Body of pancreas (tissue), 4 donors: ENCODE measurements around the gene NFKB1. TPM values are rescaled to one million over a fixed set of nuclear protein-coding genes. Genes with fewer than 3 reads are reported as not detected.

Source experiments
- ATAC-seq: fragments of 150-250 bp; one replicate; pipeline ENCODE4 v1.9.1; 2016
- DNase-seq, 4 donors: peaks; one replicate each; pipeline ENCODE4 v3.0.0-alpha.2; 2019
- H3K27ac ChIP-seq, 4 donors: fragments of 200-600 bp; sonication (generic); 1 replicate in 3 of 4; 2 replicates in 1 of 4; pipeline versions ENCODE4 v1.5.1 to v1.6.1; 2016 to 2019; ENCODE audit warnings: mild to moderate bottlenecking in 1 of 4, mixed read lengths in 1 of 4, moderate library complexity in 1 of 4
- H3K27me3 ChIP-seq, 2 donors: fragments of 200-600 bp; sonication (generic); one replicate each; pipeline ENCODE4 v1.6.0; 2016; ENCODE audit warnings: mild to moderate bottlenecking in 1 of 2
- H3K36me3 ChIP-seq, 2 donors: fragments of 200-600 bp; sonication (generic); replicated peaks in 1 of 2; 2 replicates each; pipeline ENCODE4 v1.5.1; 2016; ENCODE audit warnings: low read depth in 2 of 2; ENCODE audit not compliant: insufficient read depth in 1 of 2
- H3K4me1 ChIP-seq: fragments of 200-600 bp; sonication (generic); one replicate; pipeline ENCODE4 v1.6.0; 2016
- H3K4me3 ChIP-seq, 2 donors: fragments of 200-600 bp; sonication (generic); 1 replicate in 1 of 2; 2 replicates in 1 of 2; pipeline ENCODE4 v1.5.1; 2016 to 2019
- H3K9me3 ChIP-seq, 3 donors: fragments of 200-600 bp; sonication (generic); 1 replicate in 2 of 3; 2 replicates in 1 of 3; pipeline ENCODE4 v1.5.1; 2016
- CTCF ChIP-seq, 7 experiments: fragments of 450-650 bp in 4 of 7; fragments of 200-600 bp in 3 of 7; sonication (generic) in 3 of 7; IDR thresholded peaks; one replicate each; pipeline ENCODE4 v1.5.1; 2016 to 2019; ENCODE audit warnings: antibody characterized with exemption in 7 of 7
- POLR2A ChIP-seq, 3 donors: fragments of 450-650 bp; IDR thresholded peaks; one replicate each; pipeline ENCODE4 v1.6.1; 2016; ENCODE audit warnings: antibody characterized with exemption in 3 of 3, mild to moderate bottlenecking in 2 of 3
- WGBS, 2 donors: methylation state at CpG; one replicate each; pipeline ENCODE4 v1.1.5; 2017; 5-methylcytosine and 5-hydroxymethylcytosine counted together
- intact Hi-C: fragments of 100-400 bp; cut with DNase I; formaldehyde crosslinking; loops from one replicate; pipeline ENCODE4 v1.15.1; 2023
- total RNA-seq, 2 donors: library from RNA; depleted of rRNA; stranded (reverse); fragments of >200 nt; gene quantifications; one replicate each; pipeline ENCODE4 v1.1.0, GENCODE V29; 2016

NFKB1 gene
- total RNA-seq, 2 donors from 2014 or later = 14.5 to 20.5 TPM

- Histone ChIP-seq H3K36me3 (peaks cover 0 to 2% of the 10 kb centered on the region in 2 donors), H3K27me3 (no peaks in the 10 kb centered on the region), H3K27ac (no peak overlapping the region), H3K9me3 (no peaks in the 10 kb centered on the region), H3K4me1 (no peaks in the 10 kb centered on the region), H3K4me3 (no peak overlapping the region)
- ATAC-seq (no peak), DNase-seq (no peak)
- WGBS, 2 donors = 90 to 91% methylated on average over 12 of the region's 12 CpGs
- TF ChIP-seq CTCF (IDR thresholded peaks at IDR 0.05) = no peak
- intact Hi-C loops = no loop called here
These were observed 42.1 kb downstream of the NFKB1 start for GRCh38 chr4:102543030-102543928.

- ATAC-seq (no peak), DNase-seq (no peak)
- H3K36me3 ChIP-seq = no peaks in the 10 kb centered on the region
- no peak overlapping the region for H3K27ac ChIP-seq
- no peak overlapping the region for H3K4me3 ChIP-seq
- H3K9me3 ChIP-seq = no peaks in the 10 kb centered on the region
- no peaks in the 10 kb centered on the region for H3K4me1 ChIP-seq
- intact Hi-C loops = no loop called here
- TF ChIP-seq POLR2A (IDR thresholded peaks at IDR 0.05) (no peak), CTCF (IDR thresholded peaks at IDR 0.05) (no peak)
- H3K27me3 ChIP-seq = no peaks in the 10 kb centered on the region
These were observed 45.5 kb downstream of the NFKB1 start for GRCh38 chr4:102546635-102547034.

GRCh38 chr4:102547973-102548372 is 46.8 kb downstream of the NFKB1 start:
- H3K27me3 ChIP-seq = no peaks in the 10 kb centered on the region
- TF ChIP-seq CTCF (IDR thresholded peaks at IDR 0.05) = no peak
- TF ChIP-seq POLR2A (IDR thresholded peaks at IDR 0.05) = no peak
- peaks cover 4% of the 10 kb centered on the region for H3K4me1 ChIP-seq
- intact Hi-C loops = no loop called here
- H3K4me3 ChIP-seq = no peak overlapping the region
- H3K9me3 ChIP-seq = no peaks in the 10 kb centered on the region
- 95 to 97% methylated on average over 2 of the region's 2 CpGs for WGBS, 2 donors
- H3K27ac ChIP-seq = no peak overlapping the region
- no peak for ATAC-seq
- no peak for DNase-seq
- no peaks in the 10 kb centered on the region for H3K36me3 ChIP-seq

GRCh38 chr4:102551958-102552565 is 50.9 kb downstream of the NFKB1 start:
- ATAC-seq = no peak
- 95 to 97% methylated on average over 4 of the region's 4 CpGs for WGBS, 2 donors
- Histone ChIP-seq H3K4me3 (no peak overlapping the region), H3K36me3 (no peaks in the 10 kb centered on the region), H3K4me1 (peaks cover 10% of the 10 kb centered on the region), H3K9me3 (no peaks in the 10 kb centered on the region), H3K27ac (no peak overlapping the region), H3K27me3 (no peaks in the 10 kb centered on the region)
- no peak for TF ChIP-seq CTCF (IDR thresholded peaks at IDR 0.05)
- no peak for TF ChIP-seq POLR2A (IDR thresholded peaks at IDR 0.05)
- intact Hi-C loops = no loop called here
- DNase-seq = no peak
